GM21390 (cell line): ENCODE results near the gene MLYCD.

Source experiments
- ATAC-seq: cut with Tn5 transposase; IDR thresholded peaks from one replicate; pipeline ENCODE4 v1.9.1; 2021; ENCODE audit not compliant: unreplicated experiment

Gene MLYCD

DNA sequence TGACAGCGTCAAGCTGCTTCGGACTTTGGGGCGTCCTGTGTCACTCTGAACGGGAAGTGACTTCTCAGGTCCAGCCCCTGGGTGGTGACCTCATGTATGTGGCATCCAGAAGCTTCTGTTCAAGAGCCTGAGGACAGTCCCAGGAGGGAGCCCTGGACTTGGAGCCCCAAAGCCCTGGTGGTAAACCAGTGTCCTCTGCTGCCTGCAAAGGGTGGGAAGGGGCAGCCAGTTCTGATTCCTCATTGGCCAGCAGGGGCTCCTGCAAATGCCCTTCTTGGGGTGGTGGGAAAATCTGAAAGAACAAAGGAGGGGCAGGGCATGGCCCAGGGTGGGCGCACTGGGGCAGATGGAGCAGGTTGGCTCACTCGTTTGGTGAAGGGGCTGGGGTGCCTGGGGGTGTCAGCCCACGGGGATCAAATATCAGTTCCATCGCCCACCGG is 55.7 kb downstream of the MLYCD start:
- no peak for ATAC-seq

- ATAC-seq, result no peak
These were observed 56.6 kb downstream of the MLYCD start for GRCh38 chr16:83955218-83956130.

DNA sequence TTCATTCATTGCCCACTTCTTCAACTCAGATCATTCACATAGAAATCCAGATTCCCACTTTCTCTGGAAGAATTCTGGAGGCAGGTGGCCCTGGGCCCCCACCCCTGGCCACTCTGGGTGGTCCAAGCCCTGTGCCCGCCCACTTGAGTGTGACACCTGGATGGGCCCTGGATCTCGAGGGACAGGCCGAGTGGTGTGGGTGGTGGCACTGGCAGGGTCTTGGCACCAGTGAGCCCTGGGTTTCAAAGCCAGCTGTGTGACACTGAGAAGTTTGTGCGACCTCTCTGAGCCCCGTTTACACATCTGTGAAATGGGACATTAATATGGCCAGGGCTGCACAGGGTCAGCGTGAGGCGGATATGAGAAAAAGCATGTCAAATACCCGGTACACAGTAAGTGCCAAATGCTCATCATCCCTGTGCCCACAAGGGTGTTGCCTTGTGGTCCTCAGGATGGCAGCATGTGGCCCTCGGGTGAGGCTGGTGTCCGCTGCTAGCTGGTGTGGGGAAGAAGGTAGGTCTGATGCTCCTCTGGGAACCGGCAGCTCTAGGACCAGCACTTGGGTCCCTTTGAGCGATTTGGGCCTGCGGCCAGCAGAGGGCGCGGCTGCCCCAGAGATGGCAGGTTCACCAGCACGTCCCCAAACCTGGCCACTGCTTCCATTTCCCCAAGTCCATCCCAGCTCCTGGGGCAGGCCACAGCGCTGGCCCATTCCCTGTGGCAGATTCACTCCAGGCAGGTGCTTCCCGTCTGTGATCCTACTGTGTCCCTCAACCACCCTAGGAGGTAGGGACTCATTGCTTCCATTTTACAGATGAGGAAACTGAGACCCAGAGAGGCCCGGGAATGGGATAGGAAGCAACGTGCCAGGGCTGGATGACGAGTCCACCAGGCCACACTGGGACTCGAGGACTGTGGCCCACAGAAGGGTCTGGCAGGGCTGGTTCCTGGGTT is 57.7 kb downstream of the MLYCD start:
- no peak for ATAC-seq

DNA sequence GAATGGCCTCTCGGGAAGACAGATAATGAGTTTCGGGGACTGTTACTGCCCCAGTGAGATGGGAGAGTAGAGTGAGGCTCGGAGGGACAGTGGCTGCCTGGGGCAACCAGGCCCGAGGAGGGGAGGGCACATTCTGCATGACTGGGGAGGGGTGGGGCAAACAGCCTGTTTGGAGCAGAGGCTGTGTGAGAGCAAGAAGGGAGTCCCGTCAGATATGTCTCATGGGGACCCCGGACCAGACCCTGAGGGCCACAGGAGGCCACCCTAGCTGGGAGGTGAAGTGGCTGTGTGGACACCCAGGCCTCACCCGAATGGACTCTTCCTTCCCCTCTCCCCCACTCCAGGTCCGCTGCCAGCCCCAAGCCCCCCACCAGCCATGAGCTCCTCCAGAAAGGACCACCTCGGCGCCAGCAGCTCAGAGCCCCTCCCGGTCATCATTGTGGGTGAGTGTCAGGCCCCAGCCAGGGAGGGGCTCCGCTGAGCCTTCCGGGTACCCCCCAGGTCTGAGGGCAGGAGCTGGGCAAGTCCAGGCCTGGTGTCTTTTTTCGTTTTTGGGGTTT is 58.5 kb downstream of the MLYCD start:
- ATAC-seq, result no peak

DNA sequence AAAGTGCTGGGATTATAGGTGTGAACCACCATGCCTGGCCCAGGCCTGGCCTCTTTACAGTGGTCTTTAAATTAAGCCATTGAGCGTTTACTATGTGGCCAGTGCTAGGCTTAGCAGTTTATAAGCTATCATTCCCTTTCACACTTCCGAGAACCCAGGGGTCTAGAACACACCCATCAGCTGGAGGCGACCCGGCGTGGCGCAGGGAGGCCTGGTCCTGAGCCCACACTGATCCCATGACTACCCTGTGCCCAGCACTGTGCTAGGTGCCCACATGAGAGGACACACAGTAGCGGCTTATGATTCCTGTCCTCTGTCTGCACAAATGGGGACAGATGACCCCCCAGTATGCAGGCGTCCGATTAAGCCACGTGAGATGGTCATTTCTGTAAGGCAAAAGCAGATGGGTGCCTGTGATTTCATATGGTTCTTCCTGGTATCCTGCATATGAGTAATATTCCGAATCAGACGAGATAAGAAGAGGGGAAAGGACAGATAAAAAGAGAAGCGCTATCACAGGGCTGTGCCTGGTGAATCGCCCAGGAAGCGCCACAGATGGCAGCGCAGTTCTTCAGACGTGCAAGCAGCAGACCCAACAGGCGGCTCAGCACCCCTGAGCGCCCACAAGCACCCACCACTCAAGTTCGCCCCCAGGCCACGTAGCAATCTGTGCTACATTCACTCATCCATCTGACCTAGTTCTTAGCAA is 59.4 kb downstream of the MLYCD start:
- ATAC-seq, result no peak

DNA sequence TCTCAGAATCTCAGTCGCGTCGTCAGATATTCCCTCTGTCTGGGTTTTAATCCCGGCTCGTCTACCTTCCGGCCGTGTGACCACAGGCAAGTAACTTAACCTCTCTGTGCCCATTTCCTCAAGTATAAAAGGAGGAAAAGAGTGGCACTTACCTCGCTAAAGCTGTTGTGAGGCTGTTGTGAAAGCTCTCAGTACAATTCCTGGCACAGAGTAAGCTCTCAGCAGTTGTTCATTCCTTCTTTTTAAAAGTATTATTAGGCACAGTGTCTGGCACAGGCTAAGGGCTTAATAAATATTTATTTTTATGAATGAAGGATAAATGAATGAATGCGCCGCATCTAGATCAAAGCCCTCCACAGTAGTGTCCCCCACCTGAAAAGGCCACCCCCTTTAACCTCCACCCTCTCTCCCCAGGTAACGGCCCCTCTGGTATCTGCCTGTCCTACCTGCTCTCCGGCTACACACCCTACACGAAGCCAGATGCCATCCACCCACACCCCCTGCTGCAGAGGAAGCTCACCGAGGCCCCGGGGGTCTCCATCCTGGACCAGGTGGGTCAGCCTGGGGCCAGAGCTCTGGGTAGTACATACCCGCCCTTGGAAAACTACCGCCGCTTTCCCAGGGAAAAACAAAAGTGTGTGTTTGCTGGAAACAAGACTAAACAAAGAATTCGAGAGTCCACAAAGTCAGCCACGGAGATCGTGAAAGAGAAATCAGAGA is 60.1 kb downstream of the MLYCD start:
- no peak for ATAC-seq

DNA sequence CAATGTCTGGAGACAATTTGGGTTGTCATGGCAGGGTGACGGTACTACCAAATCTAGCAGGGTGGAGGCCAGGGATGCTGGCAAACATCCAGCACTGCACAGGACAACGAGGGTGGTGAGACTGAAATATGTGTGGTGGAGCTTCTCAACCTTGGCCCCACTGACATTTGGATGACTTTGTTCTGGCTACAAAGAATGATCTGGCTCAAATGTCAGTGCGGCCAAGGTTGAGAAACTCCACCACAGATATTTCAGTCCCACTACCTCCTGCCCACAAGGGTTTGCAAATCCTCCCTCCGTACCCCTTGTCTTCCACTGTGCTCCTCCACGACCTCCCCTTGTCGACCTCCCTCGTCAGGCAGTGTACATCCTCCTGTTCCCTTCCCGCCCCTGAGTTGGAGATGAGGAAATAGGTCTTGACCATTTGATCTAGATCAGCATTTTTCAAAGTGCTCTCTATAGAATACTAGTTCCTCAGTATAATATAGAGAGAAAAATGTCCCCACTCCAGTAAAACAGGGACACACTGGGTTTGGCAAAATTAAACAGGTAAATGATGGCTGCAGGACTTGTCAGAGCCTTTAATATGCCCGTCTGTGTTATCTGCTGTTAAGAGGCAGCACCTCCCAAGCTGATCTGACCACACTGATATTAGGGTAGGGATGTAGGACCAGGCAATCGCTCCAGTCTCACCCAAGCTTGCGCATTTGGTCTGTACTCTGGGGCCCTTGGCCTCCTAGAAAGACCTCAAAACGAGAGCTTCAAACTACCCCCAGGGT is 60.9 kb downstream of the MLYCD start:
- no peak for ATAC-seq

- ATAC-seq, result no peak
These were observed 61.8 kb downstream of the MLYCD start for GRCh38 chr16:83960521-83961249.

- ATAC-seq, result no peak
These were observed 62.7 kb downstream of the MLYCD start for GRCh38 chr16:83961591-83961990.

DNA sequence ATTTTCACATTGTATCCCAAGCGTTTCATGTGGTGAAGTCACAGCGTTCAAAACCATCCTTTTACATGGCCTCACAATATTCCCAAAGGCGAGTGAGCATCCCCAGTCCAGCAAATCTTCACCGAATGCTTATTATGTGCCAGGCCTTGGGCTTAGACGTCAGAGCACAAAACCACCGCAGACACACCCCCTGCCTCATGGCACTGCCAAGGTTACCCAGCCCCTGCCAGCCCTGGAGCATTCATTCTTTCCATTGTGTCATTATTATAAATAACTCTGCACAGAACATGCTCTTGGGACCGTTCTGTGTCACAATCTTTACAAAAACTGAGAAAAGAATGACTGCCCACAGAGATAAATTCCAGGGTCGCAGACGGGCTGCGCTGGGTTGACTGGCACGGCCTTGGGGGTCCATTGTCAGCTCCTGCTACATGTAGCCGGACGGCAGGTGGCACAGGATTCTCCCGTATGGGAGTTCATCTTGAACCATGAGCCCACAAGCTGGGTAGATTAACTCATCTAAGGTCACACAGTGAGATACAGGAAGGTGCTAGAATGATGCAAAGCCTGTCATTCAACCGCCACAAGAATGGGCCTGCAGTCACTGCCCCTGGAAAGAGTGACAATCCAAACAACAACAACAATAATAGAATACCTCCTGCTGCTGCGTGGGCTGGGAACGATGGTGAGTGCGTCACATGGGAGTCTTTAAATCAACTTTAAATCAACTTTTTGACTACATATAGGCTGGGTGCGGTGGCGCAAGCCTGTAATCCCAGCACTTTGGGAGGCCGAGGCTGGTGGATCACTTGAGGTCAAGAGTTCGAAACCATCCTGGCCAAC is 64.6 kb downstream of the MLYCD start:
- ATAC-seq, result no peak

GRCh38 chr16:83964684-83965443 is 65.9 kb downstream of the MLYCD start:
- ATAC-seq, result no peak

- ATAC-seq, result no peak
These were observed 66.7 kb downstream of the MLYCD start for GRCh38 chr16:83965444-83966152.

DNA sequence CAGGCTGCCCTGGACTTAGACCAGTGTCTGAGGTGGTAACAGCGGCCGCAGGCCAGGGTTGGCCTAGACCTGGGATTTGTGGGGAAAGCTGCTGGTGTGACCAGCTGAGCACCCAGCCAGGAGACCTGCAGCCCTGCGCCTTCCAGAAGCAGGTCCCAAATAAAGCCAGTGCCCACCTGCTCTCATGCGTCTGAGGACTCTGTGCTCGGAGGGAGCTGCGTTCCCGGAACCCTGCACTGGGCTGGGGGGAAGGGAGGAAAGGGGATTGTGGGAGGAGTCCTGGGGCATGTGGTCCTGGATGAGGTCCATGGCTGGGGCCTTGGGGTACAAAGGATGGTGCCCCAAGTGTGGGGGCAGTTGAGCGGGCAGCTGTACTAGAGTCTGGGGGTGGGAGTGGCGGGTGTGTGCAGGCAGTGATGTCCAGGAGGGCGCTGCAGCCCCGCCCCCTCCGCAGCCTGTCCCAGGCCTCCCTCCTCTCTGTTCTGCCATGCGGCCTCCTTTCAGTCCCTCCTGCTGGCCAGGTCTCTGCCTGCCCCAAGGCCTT is 67.3 kb downstream of the MLYCD start:
- no peak for ATAC-seq

- ATAC-seq, result no peak
These were observed 68.2 kb downstream of the MLYCD start for GRCh38 chr16:83967091-83967490.

GRCh38 chr16:83967838-83968305 is 69.0 kb downstream of the MLYCD start, which contains the start of gene NECAB2:
NECAB2 (plus strand) TSS chr16:83968244; CDS start chr16:83968649, 405 bp downstream.
- no peak for ATAC-seq

DNA sequence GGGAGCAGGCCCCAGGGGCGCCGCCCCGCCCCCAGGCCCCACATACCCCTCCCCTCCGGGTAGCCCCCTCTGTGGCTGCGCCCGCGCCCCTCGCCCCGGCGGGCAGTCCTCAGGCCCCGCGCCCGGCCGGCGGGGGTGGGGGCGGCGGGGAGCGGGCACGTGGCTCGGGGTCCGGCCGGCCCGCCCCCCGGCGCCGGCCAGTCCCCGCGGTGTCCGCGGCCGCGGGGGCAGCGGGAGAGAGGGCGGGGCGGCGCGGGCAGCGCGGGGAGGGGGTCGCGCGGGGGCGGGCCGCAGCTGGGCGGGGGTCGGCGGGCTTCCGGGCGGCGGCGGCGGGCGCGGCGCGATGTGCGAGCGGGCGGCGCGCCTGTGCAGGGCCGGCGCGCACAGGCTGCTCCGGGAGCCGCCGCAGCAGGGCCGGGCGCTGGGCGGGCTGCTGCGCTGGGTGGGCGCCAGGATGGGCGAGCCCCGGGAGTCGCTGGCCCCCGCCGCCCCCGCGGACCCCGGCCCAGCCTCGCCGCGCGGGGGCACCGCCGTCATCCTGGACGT is 69.5 kb downstream of the MLYCD start:
- ATAC-seq, result no peak
